ENCODE results near the gene ICAM2. TPM values are rescaled to one million over a fixed set of nuclear protein-coding genes. Genes with fewer than 3 reads are reported as not detected.

Gene ICAM2
- total RNA-seq, 3 donors from 2014 or later = 6.9 to 14.2 (median 10.3) TPM

DNA sequence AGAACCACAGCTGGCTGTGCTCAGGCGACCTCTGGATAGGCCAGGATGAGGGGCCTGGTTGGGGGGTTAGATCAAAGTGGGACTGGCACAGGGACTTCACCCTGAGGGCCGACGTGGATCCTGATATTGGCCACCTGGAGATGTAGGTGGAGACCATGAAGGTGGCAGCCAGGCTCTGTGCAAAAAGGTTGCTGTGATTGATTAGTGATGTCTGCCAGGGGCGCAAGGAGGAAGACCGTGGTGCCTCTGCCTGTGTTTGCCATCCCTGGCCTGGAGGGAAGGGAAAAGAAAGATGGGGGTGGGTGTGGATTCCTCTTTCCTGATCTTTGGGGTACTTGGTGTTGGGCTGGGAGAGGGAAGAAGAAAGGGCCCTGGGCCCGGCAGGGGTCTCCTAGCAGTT lies 47.2 kb downstream of the ICAM2 start:
- Histone ChIP-seq H3K4me3 (no peak overlapping the region), H3K36me3 (ENCODE audit: low read depth) (no peaks in the 10 kb centered on the region), H3K9me3 (no peaks in the 10 kb centered on the region), H3K4me1 (ENCODE audit: low read depth) (no peaks in the 10 kb centered on the region)
- no peak for DNase-seq
- intact Hi-C loops (cut with DNase I, micrococcal nuclease) = no loop called here
- no peak for ATAC-seq
- no peak for TF ChIP-seq CTCF (IDR thresholded peaks at IDR 0.05)

GRCh38 chr17:63972796-63973195 lies 47.6 kb downstream of the ICAM2 start, which contains the start of gene SCN4A:
Gene SCN4A (minus strand): TSS chr17:63972918. CDS start chr17:63972841, 77 bp downstream.
- ATAC-seq = no peak

GRCh38 chr17:63969278-63969677 lies 51.2 kb downstream of the ICAM2 start:
- Histone ChIP-seq H3K4me3 (no peak overlapping the region), H3K4me1 (ENCODE audit: low read depth) (no peaks in the 10 kb centered on the region), H3K36me3 (ENCODE audit: low read depth) (no peaks in the 10 kb centered on the region), H3K9me3 (no peaks in the 10 kb centered on the region)
- TF ChIP-seq CTCF (IDR thresholded peaks at IDR 0.05) = no peak
- no peak for ATAC-seq
- DNase-seq = no peak
- intact Hi-C loops (cut with DNase I, micrococcal nuclease) = no loop called here

More at GRCh38 chr17:63972796-63973195, 47.6 kb downstream of the ICAM2 start, which contains the start of gene SCN4A:
- no peak for TF ChIP-seq CTCF (IDR thresholded peaks at IDR 0.05)
- Histone ChIP-seq H3K4me1 (ENCODE audit: low read depth) (no peaks in the 10 kb centered on the region), H3K9me3 (no peaks in the 10 kb centered on the region), H3K36me3 (ENCODE audit: low read depth) (no peaks in the 10 kb centered on the region), H3K4me3 (no peak within 1 kb of the TSS)
- intact Hi-C loops (cut with DNase I, micrococcal nuclease) = no loop called here
- no peak for DNase-seq

DNA sequence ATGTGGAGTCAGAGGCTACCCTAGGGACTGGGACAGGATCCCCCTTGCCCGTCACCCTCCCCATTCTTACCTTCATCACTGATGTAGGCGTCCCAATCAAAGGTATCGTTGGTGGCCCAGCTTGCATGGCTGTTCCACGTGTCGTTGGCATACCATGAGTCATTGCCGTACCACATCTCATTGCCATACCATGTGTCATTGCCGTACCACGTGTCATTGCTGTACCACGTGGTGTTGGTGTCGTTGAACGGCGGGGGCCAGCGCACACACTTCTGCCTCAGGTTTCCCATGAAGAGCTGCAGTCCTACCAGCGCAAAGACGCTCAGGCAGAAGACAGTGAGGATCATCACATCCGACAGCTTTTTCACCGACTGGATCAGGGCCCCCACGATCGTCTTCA lies 52.5 kb downstream of the ICAM2 start:
- no peak overlapping the region for H3K4me3 ChIP-seq
- H3K36me3 ChIP-seq (ENCODE audit: low read depth) = no peaks in the 10 kb centered on the region
- DNase-seq (no peak), ATAC-seq (no peak)
- TF ChIP-seq CTCF (IDR thresholded peaks at IDR 0.05) = no peak
- intact Hi-C loops (cut with DNase I, micrococcal nuclease) = no loop called here
- H3K9me3 ChIP-seq = no peaks in the 10 kb centered on the region
- no peaks in the 10 kb centered on the region for H3K4me1 ChIP-seq (ENCODE audit: low read depth)

DNA sequence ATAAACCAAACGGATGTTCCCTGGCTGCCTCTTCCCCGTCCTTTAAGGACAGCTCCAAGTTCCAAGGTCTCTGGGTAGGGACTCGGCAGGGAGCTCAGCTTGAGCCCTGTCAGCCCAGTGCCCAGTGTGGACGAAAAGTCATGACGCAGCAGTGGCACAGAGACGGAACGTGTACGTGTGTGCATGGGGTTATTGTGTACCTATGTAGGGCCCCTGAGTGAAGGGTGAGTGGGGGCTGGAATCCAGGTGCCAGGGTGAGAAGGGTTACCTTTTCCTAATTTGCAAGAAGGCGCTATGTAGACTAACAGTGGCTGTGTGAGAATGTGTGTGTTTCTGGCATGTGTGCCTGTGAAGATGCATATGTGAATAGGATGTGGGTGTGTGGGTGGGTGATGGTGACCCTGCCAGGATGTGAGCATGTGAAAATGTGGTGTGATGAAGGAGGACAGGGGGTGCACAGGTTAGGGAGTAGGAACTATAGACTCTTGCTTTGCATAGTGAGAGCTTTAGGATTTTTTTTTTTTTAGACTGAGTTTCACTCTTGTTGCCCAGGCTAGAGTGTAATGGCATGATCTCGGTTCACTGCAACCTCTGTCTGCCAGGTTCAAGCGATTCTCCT lies 53.7 kb downstream of the ICAM2 start:
- no peaks in the 10 kb centered on the region for H3K4me1 ChIP-seq (ENCODE audit: low read depth)
- intact Hi-C loops (cut with DNase I, micrococcal nuclease) = no loop called here
- H3K4me3 ChIP-seq = no peak overlapping the region
- H3K9me3 ChIP-seq = no peaks in the 10 kb centered on the region
- H3K36me3 ChIP-seq (ENCODE audit: low read depth) = no peaks in the 10 kb centered on the region
- TF ChIP-seq CTCF (IDR thresholded peaks at IDR 0.05) = no peak
- DNase-seq (no peak), ATAC-seq (peak; percentile 37)

DNA sequence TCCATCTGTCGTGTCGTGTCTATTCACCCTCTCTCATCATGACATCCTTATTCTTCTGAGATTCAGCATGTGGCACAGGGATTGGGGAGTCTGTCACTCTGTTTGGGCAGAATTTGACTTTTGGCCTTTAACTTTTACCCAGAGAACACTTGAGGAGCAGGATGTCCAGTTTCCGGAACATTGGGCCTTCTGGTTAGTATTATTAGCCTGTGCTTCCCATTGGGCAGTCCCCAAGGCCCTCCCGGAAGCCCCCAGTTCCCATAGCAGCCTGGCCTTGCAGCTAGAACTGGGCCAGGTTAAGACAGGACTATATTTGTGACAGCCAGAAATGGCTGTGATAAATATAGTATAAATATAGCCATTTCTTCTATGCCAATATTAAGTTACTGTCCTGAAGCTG lies 57.3 kb downstream of the ICAM2 start:
- ATAC-seq = no peak

More for the DNA sequence above, 57.3 kb downstream of the ICAM2 start:
- Histone ChIP-seq H3K4me1 (ENCODE audit: low read depth) (peaks cover 7% of the 10 kb centered on the region), H3K36me3 (ENCODE audit: low read depth) (no peaks in the 10 kb centered on the region), H3K9me3 (no peaks in the 10 kb centered on the region), H3K4me3 (no peak overlapping the region)
- intact Hi-C loops (cut with DNase I, micrococcal nuclease) = no loop called here
- no peak for DNase-seq
- TF ChIP-seq CTCF (IDR thresholded peaks at IDR 0.05) = no peak
